Measurements from ENCODE around the gene KCNQ5. TPM values are rescaled to one million over a fixed set of nuclear protein-coding genes. Genes with fewer than 3 reads are reported as not detected.

KCNQ5 gene
- total and polyA plus RNA-seq, 2 donors = 1.8 to 3.0 TPM

DNA sequence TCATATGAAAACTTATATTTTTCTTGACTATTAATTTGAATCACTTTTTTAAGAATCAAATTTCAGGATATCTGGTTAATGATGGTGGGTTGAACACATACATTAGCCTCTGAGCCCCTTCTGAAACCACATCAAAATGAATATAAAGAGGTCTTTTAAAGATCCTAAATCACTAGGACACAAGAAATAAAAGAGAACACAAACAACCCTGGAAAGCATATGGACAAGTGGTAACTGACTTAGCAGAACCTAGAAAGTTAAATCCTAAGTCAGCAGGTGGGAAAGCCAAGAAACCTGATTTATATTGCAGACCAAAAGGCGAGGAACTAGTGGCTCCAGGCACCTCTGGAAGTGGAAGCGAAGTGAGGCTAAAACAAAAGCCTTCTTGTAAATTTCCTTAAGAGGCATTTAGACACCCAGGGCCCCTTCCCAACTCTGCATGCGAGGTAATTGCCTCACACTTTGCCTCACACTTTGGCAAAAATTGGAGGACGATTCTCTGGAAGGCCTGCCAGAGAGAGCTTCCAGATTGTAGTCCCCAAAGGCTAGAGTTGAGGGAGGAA is 309.5 kb downstream of the KCNQ5 start:
- Histone ChIP-seq H3K4me3 (ENCODE audit: low read depth, low read length) (no peak overlapping the region), H3K27ac (ENCODE audit: low read depth) (no peak overlapping the region), H3K36me3 (ENCODE audit: insufficient read depth) (no peaks in the 10 kb centered on the region), H3K4me1 (ENCODE audit: insufficient read depth) (no peaks in the 10 kb centered on the region)
- 79% methylated on average over 4 of the region's 4 CpGs for WGBS
- no peak for DNase-seq (ENCODE audit: extremely low spot score)

DNA sequence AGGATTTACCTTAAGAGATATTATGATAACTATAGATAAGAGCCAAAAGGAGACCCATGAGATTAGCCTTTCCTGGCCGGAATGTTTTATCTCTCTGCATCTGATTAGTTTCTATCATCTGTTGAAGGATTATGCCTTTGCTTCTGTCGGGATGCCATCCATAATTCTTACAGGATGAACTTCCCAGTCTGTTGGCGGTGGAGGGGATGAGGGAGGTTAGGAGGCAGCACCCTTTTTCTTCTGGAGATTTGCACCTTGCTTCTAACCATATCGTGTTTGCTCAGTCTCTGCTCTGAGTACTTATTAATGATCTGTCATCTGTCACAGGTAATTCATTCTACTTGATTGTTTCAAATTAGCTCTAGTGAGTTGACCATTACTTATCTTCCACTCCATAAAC is 311.4 kb downstream of the KCNQ5 start:
- no peak for DNase-seq (ENCODE audit: extremely low spot score)
- H3K4me1 ChIP-seq (ENCODE audit: insufficient read depth) = no peaks in the 10 kb centered on the region
- H3K27ac ChIP-seq (ENCODE audit: low read depth) = no peak overlapping the region
- H3K36me3 ChIP-seq (ENCODE audit: insufficient read depth) = no peaks in the 10 kb centered on the region
- no peak overlapping the region for H3K4me3 ChIP-seq (ENCODE audit: low read depth, low read length)
- WGBS = 63% methylated on average over 4 of the region's 4 CpGs

DNA sequence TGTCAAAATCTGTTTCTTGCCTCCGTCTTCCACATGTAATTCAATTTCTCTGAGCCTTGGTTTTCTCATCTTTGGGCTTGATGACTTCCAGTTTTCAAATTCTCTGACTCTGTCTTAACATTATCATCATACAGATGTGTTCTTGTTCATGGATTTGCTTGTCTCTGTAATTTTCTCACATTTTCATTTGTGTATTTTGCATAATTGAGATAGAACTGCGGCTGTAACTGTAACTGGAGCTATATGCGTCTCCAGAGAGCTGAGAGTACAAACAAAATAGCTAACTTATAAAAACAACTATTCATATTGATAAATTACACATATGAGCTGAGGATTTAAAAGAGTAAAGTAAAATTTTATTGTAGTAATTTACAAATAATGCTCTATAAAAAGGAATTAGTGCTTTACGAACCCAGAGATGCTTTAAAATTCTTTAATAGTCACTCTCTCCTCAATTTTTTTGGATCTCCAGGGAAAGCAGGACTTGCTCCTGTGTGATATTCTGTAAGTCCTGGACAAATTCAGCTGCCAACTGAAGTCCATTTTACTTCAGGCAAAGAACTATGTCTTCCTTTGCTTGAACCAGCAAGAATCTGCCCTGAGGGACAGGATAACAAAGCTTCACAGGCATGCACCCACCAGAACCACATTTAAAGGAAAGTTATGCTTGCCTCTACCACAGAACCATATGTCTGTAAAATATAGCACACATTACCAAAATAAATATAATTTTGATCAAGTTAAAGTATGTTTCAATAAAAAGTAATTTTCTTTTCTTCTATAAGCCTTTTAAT is 315.1 kb downstream of the KCNQ5 start:
- 92% methylated on average over 4 of the region's 4 CpGs for whole genome bisulfite sequencing
- H3K27ac ChIP-seq (ENCODE audit: low read depth) = no peak overlapping the region
- no peak overlapping the region for H3K4me3 ChIP-seq (ENCODE audit: low read depth, low read length)
- DNase-seq (ENCODE audit: extremely low spot score) = no peak
- H3K4me1 ChIP-seq (ENCODE audit: insufficient read depth) = no peaks in the 10 kb centered on the region
- no peaks in the 10 kb centered on the region for H3K36me3 ChIP-seq (ENCODE audit: insufficient read depth)

DNA sequence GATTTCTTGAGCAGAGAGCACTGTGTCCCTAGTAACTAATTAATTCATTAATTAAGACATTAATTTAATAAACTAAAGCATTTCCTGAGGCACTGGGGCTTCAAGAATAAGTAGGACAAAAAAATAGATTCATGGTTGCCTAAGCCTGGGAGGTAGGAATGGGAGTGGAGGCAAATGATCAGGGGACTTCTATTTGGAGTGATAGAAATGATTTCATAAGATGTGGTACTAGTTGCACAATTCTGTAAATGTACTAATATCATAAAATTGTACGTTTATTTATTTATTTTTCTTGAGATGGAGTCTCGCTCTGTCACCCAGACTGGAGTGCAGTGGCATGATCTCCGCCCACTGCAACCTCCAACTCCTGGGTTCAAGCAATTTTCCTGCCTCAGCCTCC is 316.2 kb downstream of the KCNQ5 start:
- Histone ChIP-seq H3K4me1 (ENCODE audit: insufficient read depth) (no peaks in the 10 kb centered on the region), H3K36me3 (ENCODE audit: insufficient read depth) (no peaks in the 10 kb centered on the region), H3K27ac (ENCODE audit: low read depth) (no peak overlapping the region), H3K4me3 (ENCODE audit: low read depth, low read length) (no peak overlapping the region)
- no peak for DNase-seq (ENCODE audit: extremely low spot score)
- 86% methylated on average over 3 of the region's 3 CpGs for WGBS

GRCh38 chr6:72939004-72939403 is 317.1 kb downstream of the KCNQ5 start:
- H3K27ac ChIP-seq (ENCODE audit: low read depth) = no peak overlapping the region
- H3K4me3 ChIP-seq (ENCODE audit: low read depth, low read length) = no peak overlapping the region
- 89% methylated on average over 8 of the region's 8 CpGs for WGBS
- no peak for DNase-seq (ENCODE audit: extremely low spot score)
- H3K36me3 ChIP-seq (ENCODE audit: insufficient read depth) = no peaks in the 10 kb centered on the region
- H3K4me1 ChIP-seq (ENCODE audit: insufficient read depth) = no peaks in the 10 kb centered on the region

GRCh38 chr6:72940265-72940664 is 318.4 kb downstream of the KCNQ5 start:
- H3K27ac ChIP-seq (ENCODE audit: low read depth) = no peak overlapping the region
- no peak for DNase-seq (ENCODE audit: extremely low spot score)
- no peak overlapping the region for H3K4me3 ChIP-seq (ENCODE audit: low read depth, low read length)
- H3K4me1 ChIP-seq (ENCODE audit: insufficient read depth) = no peaks in the 10 kb centered on the region
- H3K36me3 ChIP-seq (ENCODE audit: insufficient read depth) = no peaks in the 10 kb centered on the region
- WGBS = 96% methylated on average over 7 of the region's 7 CpGs

DNA sequence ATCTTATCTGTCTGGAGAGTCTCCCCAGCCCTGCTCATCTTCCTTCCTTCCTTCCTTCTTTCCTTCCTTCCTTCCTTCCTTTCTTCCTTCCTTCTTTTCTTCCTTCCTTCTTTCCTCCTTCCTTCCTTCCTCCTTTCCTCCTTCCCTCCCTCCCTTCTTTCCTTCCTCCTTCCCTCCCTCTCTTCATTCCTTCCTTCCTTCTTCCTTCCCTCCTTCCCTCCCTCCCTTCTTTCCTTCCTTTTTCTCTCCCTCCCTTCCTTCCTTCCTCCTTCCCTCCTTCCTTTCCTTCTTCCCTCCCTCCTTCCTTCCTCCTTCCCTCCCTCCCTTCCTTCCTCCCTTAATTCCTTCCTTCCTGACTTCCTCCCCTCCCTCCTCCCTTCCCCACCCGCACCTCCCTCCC is 319.4 kb downstream of the KCNQ5 start:
- H3K4me3 ChIP-seq (ENCODE audit: low read depth, low read length) = no peak overlapping the region
- H3K27ac ChIP-seq (ENCODE audit: low read depth) = no peak overlapping the region
- H3K4me1 ChIP-seq (ENCODE audit: insufficient read depth) = no peaks in the 10 kb centered on the region
- WGBS = 90% methylated on average over 1 of the region's 1 CpG
- no peak for DNase-seq (ENCODE audit: extremely low spot score)
- H3K36me3 ChIP-seq (ENCODE audit: insufficient read depth) = no peaks in the 10 kb centered on the region

DNA sequence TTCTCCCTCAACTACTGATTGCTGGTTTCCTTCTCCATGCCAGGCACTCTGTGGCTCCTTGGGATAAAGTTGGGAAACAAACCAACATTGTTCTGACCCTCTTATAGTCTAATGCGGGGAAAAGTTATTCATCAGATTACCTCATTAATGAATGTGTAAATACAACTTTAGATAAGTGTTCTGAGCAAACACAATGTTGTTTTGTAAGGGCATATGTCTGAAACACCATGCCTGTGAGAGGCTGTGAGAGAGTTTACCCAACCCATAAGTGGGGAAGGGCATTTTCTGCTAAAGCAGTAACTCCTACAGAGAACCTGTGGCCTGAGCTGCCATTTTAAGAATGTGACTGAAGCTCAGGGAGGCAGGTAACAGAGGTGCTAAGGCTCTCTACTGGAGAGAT is 319.9 kb downstream of the KCNQ5 start:
- H3K36me3 ChIP-seq (ENCODE audit: insufficient read depth) = no peaks in the 10 kb centered on the region
- H3K27ac ChIP-seq (ENCODE audit: low read depth) = no peak overlapping the region
- H3K4me1 ChIP-seq (ENCODE audit: insufficient read depth) = no peaks in the 10 kb centered on the region
- no peak overlapping the region for H3K4me3 ChIP-seq (ENCODE audit: low read depth, low read length)
- WGBS = 84% methylated on average over 1 of the region's 1 CpG
- no peak for DNase-seq (ENCODE audit: extremely low spot score)

GRCh38 chr6:72943699-72944098 is 321.8 kb downstream of the KCNQ5 start:
- Histone ChIP-seq H3K27ac (ENCODE audit: low read depth) (no peak overlapping the region), H3K4me1 (ENCODE audit: insufficient read depth) (no peaks in the 10 kb centered on the region), H3K36me3 (ENCODE audit: insufficient read depth) (no peaks in the 10 kb centered on the region), H3K4me3 (ENCODE audit: low read depth, low read length) (no peak overlapping the region)
- 96% methylated on average over 1 of the region's 1 CpG for WGBS
- DNase-seq (ENCODE audit: extremely low spot score) = no peak

DNA sequence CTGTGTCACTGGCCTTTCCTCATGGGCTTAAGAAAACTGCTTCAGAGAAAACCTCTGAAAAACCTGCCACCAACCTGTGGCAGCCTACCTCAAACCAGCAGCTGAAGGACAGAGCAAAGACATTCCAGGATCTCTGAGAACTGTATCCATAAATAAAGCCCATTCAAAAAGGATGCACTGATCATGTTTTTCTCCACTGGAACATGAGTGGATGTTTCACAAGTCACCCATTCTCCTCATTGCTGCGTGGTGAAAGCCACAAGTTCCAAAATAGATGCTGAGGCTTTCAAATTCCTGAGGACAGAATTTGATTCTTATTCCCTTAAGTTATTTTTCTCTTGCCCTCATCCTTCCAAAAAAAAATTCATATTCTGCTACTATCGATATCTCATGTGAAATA is 322.8 kb downstream of the KCNQ5 start:
- 84% methylated on average over 2 of the region's 2 CpGs for WGBS
- Histone ChIP-seq H3K4me1 (ENCODE audit: insufficient read depth) (no peaks in the 10 kb centered on the region), H3K4me3 (ENCODE audit: low read depth, low read length) (no peak overlapping the region), H3K36me3 (ENCODE audit: insufficient read depth) (no peaks in the 10 kb centered on the region), H3K27ac (ENCODE audit: low read depth) (no peak overlapping the region)
- no peak for DNase-seq (ENCODE audit: extremely low spot score)

DNA sequence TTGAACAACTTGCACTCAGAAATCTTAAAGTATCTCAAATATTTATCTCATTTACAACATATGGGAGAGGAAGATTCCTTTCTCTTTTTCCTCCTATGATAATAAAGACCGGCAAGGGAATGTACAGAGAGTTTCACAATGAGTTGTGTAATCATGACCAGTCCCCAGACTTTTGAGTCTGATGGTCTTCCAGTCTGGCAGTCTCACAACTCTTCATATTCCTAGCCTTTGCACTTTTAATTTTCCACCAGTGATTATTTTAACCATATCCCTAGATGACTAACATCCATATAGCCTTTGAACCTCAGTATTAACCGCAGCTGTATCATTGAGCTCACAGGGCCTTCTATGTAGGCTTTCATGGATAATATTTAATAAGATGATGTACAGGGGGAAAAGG is 324.9 kb downstream of the KCNQ5 start:
- 84% methylated on average over 2 of the region's 2 CpGs for WGBS
- Histone ChIP-seq H3K36me3 (ENCODE audit: insufficient read depth) (no peaks in the 10 kb centered on the region), H3K4me1 (ENCODE audit: insufficient read depth) (peaks cover 1% of the 10 kb centered on the region), H3K4me3 (ENCODE audit: low read depth, low read length) (no peak overlapping the region), H3K27ac (ENCODE audit: low read depth) (no peak overlapping the region)
- no peak for DNase-seq (ENCODE audit: extremely low spot score)

DNA sequence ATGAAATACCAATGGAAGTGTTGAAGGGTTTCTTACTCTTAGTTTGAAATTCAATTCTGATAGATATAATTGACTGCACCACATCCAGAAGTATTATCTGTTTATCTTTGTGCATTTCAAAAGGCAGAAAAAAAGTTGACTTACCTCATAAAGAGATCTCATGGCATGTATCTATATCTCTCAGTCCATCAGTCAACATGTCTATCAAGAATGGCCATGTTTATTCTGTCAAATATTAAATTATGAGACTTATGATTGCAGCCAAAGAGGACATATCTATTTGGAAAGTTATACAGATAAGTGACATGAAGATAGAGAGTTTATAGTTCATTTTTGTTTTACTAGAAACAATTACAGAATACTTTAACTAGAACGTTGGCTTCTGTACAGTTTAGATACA is 325.7 kb downstream of the KCNQ5 start:
- H3K27ac ChIP-seq (ENCODE audit: low read depth) = no peak overlapping the region
- H3K4me3 ChIP-seq (ENCODE audit: low read depth, low read length) = no peak overlapping the region
- DNase-seq (ENCODE audit: extremely low spot score) = no peak
- 21% methylated on average over 1 of the region's 1 CpG for WGBS
- no peaks in the 10 kb centered on the region for H3K36me3 ChIP-seq (ENCODE audit: insufficient read depth)
- H3K4me1 ChIP-seq (ENCODE audit: insufficient read depth) = peaks cover 1% of the 10 kb centered on the region

- no peak for DNase-seq (ENCODE audit: extremely low spot score)
- WGBS = 48% methylated on average over 1 of the region's 1 CpG
- no peak overlapping the region for H3K4me3 ChIP-seq (ENCODE audit: low read depth, low read length)
- no peak overlapping the region for H3K27ac ChIP-seq (ENCODE audit: low read depth)
- no peaks in the 10 kb centered on the region for H3K36me3 ChIP-seq (ENCODE audit: insufficient read depth)
- H3K4me1 ChIP-seq (ENCODE audit: insufficient read depth) = peaks cover 1% of the 10 kb centered on the region
Observed at GRCh38 chr6:72948153-72948552, 326.3 kb downstream of the KCNQ5 start.

GRCh38 chr6:72950114-72950860 is 328.4 kb downstream of the KCNQ5 start:
- H3K4me1 ChIP-seq (ENCODE audit: insufficient read depth) = peaks cover 1% of the 10 kb centered on the region
- 77% methylated on average over 6 of the region's 6 CpGs for WGBS
- no peak overlapping the region for H3K4me3 ChIP-seq (ENCODE audit: low read depth, low read length)
- H3K27ac ChIP-seq (ENCODE audit: low read depth) = no peak overlapping the region
- no peaks in the 10 kb centered on the region for H3K36me3 ChIP-seq (ENCODE audit: insufficient read depth)
- no peak for DNase-seq (ENCODE audit: extremely low spot score)

All from urinary bladder (tissue), 4 donors.